SH-SY5Y (cell line): ENCODE measurements around the gene PDIA5.

Source experiments
- GATA2 ChIP-seq: IDR thresholded peaks from 2 replicates; pipeline ENCODE4 v1.6.1; 2011; ENCODE audit warnings: mild to moderate bottlenecking, low read depth, low read length
- GATA3 ChIP-seq: IDR thresholded peaks from 2 replicates; pipeline ENCODE4 v1.6.1; 2011; ENCODE audit warnings: low read depth, mild to moderate bottlenecking, low read length, moderate library complexity

DNA sequence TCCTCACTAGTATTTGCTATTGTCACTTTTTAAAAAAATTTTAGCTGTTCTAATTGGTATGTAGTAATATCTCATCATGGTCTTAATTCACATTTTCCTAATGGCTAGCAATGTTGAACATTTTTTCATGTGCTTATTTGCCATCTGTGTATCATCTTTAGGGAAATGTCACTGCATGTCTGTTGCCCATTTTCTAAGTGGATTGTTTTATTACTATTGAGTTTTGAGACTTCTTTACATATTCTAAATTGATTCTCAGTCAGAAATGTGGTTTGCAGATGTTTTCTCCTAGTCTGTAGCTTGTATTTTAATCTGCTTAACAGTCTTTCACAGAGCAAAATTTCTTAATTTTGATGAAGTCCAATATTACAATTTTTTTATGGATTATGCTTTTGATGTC, 101.3 kb downstream of the PDIA5 start:
- TF ChIP-seq GATA2 (no peak), GATA3 (no peak)
